OCI-LY7 (cell line): ENCODE results near the gene KLHL22. TPM values are rescaled to one million over a fixed set of nuclear protein-coding genes. Genes with fewer than 3 reads are reported as not detected.

Source experiments
- BruUV-seq: library from RNA; stranded (reverse); fragments of 400-500 nt; replicated peaks from 2 replicates; lab custom pipeline; 2021; lab: Mats Ljungman, UMichigan
- CTCF ChIA-PET: fragments of 300-600 bp; sonication (Branson Sonifier 250); formaldehyde crosslinking; loops from one replicate; lab custom pipeline; 2022; ENCODE audit warnings: antibody characterized with exemption; ENCODE audit not compliant: unreplicated experiment; lab: Charles Lee
- POLR2A ChIA-PET: fragments of 300-600 bp; sonication (Branson Sonifier 250); formaldehyde crosslinking; loops from one replicate; lab custom pipeline; 2022; ENCODE audit warnings: antibody characterized with exemption; lab: Charles Lee
- DNase-seq: peaks from one replicate; pipeline ENCODE4 v3.0.0-alpha.2; 2015; ENCODE audit warnings: low spot score
- H2AFZ ChIP-seq: fragments of 200-600 bp; sonication (generic), shearing (Covaris generic); 2 replicates; pipeline ENCODE4 v1.6.1; 2014; ENCODE audit warnings: mild to moderate bottlenecking, antibody characterized with exemption, low read length, moderate library complexity
- H3K27ac ChIP-seq: fragments of 200-600 bp; sonication (generic); 2 replicates; pipeline ENCODE4 v1.5.1; 2014; ENCODE audit warnings: mixed run types, low read depth, mild to moderate bottlenecking, moderate library complexity, low read length, inconsistent platforms; ENCODE audit not compliant: poor library complexity, severe bottlenecking
- H3K36me3 ChIP-seq: fragments of 200-600 bp; sonication (generic); 2 replicates; pipeline ENCODE4 v1.6.1; 2014; ENCODE audit warnings: mild to moderate bottlenecking, antibody characterized with exemption, low read length, moderate library complexity, mixed read lengths; ENCODE audit not compliant: insufficient read depth
- H3K4me1 ChIP-seq: fragments of 200-600 bp; sonication (generic); 2 replicates; pipeline ENCODE4 v1.5.1; 2014; ENCODE audit warnings: mild to moderate bottlenecking, low read length; ENCODE audit not compliant: insufficient read depth, poor library complexity, severe bottlenecking
- H3K4me2 ChIP-seq: fragments of 200-600 bp; sonication (generic); 2 replicates; pipeline ENCODE4 v1.6.1; 2014; ENCODE audit warnings: mild to moderate bottlenecking, low read length
- H3K4me3 ChIP-seq: fragments of 200-600 bp; sonication (generic); 2 replicates; pipeline ENCODE4 v1.5.1; 2014; ENCODE audit warnings: mild to moderate bottlenecking, low read depth, low read length; ENCODE audit not compliant: poor library complexity, severe bottlenecking
- H3K79me2 ChIP-seq: fragments of 200-600 bp; sonication (generic); 2 replicates; pipeline ENCODE4 v1.6.1; 2016; ENCODE audit warnings: low read depth, mild to moderate bottlenecking, low read length, moderate library complexity, mixed read lengths; ENCODE audit not compliant: insufficient read depth
- H3K9me2 ChIP-seq: fragments of 200-600 bp; sonication (generic); 2 replicates; pipeline ENCODE4 v1.6.1; 2016; ENCODE audit warnings: mild to moderate bottlenecking, low read length, mixed read lengths; ENCODE audit not compliant: insufficient read depth
- H3K9me3 ChIP-seq: fragments of 200-600 bp; sonication (generic); 2 replicates; pipeline ENCODE4 v1.6.1; 2014; ENCODE audit warnings: mild to moderate bottlenecking, mixed run types, low read length, mixed read lengths
- H4K20me1 ChIP-seq: fragments of 200-600 bp; sonication (generic); 2 replicates; pipeline ENCODE4 v1.6.1; 2014; ENCODE audit warnings: mild to moderate bottlenecking, antibody characterized with exemption, low read length, moderate library complexity, mixed read lengths; ENCODE audit not compliant: insufficient read depth
- CTCF ChIP-seq: fragments of 200-600 bp; sonication (generic); conservative IDR thresholded peaks from 2 replicates; pipeline ENCODE4 v1.5.1; 2014; ENCODE audit warnings: mild to moderate bottlenecking, antibody characterized with exemption, low read length, moderate library complexity, mixed read lengths
- EZH2phosphoT487 ChIP-seq: fragments of 200-600 bp; sonication (generic); IDR thresholded peaks from 2 replicates; pipeline ENCODE4 v1.6.1; 2018; ENCODE audit warnings: low read depth, borderline replicate concordance, mild to moderate bottlenecking, mixed run types, antibody characterized with exemption, low read length, moderate library complexity, mixed read lengths
- intact Hi-C: fragments of 100-400 bp; cut with micrococcal nuclease; formaldehyde crosslinking; loops from one replicate; pipeline ENCODE4 v1.10.0; 2022; ENCODE audit not compliant: unreplicated experiment
- total RNA-seq, 2 experiments: library from RNA; depleted of rRNA in 1 of 2; stranded (reverse); fragments of >200 nt in 1 of 2; shearing (Covaris generic) in 1 of 2; gene quantifications; 2 replicates each; pipeline ENCODE4 v1.2.3, GENCODE V29; 2014 to 2022

KLHL22 gene
- total RNA-seq, 2 experiments from 2014 or later = 14.8 to 38.1 TPM

- CTCF ChIA-PET = no interaction called here
- H3K4me3 ChIP-seq = no peak overlapping the region
- no peak for DNase-seq
- no peaks in the 10 kb centered on the region for H3K4me1 ChIP-seq
- no peaks in the 10 kb centered on the region for H3K9me3 ChIP-seq
- POLR2A ChIA-PET = no interaction called here
- H2AFZ ChIP-seq = no peak overlapping the region
- peaks cover 65% of the 10 kb centered on the region for H3K36me3 ChIP-seq
- H3K9me2 ChIP-seq = no peaks in the 10 kb centered on the region
- no TSS peak for BruUV-seq
- intact Hi-C loops = no loop called here
- no peak for TF ChIP-seq EZH2phosphoT487
- TF ChIP-seq CTCF = no peak
- H3K27ac ChIP-seq = no peak overlapping the region
- 0 out of 2 replicates have a peak, but pooled peaks cover 4% of the 10 kb centered on the region for H4K20me1 ChIP-seq
- no peak overlapping the region for H3K4me2 ChIP-seq
- H3K79me2 ChIP-seq = peaks cover 14% of the 10 kb centered on the region; the same call in 1 of the 2 replicates
Observed at GRCh38 chr22:20530368-20531153, 35.0 kb upstream of the KLHL22 start.

GRCh38 chr22:20528405-20528978 is 32.9 kb upstream of the KLHL22 start:
- no peak for DNase-seq
- Histone ChIP-seq H3K4me1 (peaks cover 8% of the 10 kb centered on the region), H3K27ac (no peak overlapping the region), H2AFZ (no peak overlapping the region), H3K79me2 (peaks cover 28% of the 10 kb centered on the region; the same call in 1 of the 2 replicates), H3K4me3 (no peak overlapping the region), H4K20me1 (0 out of 2 replicates have a peak, but pooled peaks cover 4% of the 10 kb centered on the region), H3K9me3 (no peaks in the 10 kb centered on the region), H3K4me2 (no peak overlapping the region), H3K9me2 (no peaks in the 10 kb centered on the region), H3K36me3 (peaks cover 57% of the 10 kb centered on the region)
- TF ChIP-seq CTCF (no peak), EZH2phosphoT487 (no peak)
- intact Hi-C loops = no loop called here
- ChIA-PET CTCF (no interaction called here), POLR2A (no interaction called here)
- BruUV-seq = no TSS peak
